Astrocyte of the cerebellum (primary cell): ENCODE measurements around the gene MEIS2.

Experiments used
- DNase-seq: peaks from one replicate; pipeline ENCODE4 v3.0.0-alpha.2; 2011; ENCODE audit warnings: low read depth
- H3K4me3 ChIP-seq: 2 replicates; pipeline ENCODE4 v1.5.1; 2011; ENCODE audit warnings: mild to moderate bottlenecking, low read depth, low read length, moderate library complexity
- in situ Hi-C: cut with HindIII; loops from 2 replicates; pipeline ENCODE4 v1.10.0; 2017; ENCODE audit warnings: low sequenced_read_pairs
- TF ChIP-seq, protein P1 (sequence below): IDR thresholded peaks from 2 replicates; pipeline ENCODE4 v1.5.1; 2012; ENCODE audit warnings: low read length, low read depth, moderate library complexity, mild to moderate bottlenecking; ENCODE audit errors: missing control alignments

Gene MEIS2

GRCh38 chr15:36880224-36880912 is 220.0 kb downstream of the MEIS2 start:
- DNase-seq: no peak
- TF ChIP-seq, protein P1, sequence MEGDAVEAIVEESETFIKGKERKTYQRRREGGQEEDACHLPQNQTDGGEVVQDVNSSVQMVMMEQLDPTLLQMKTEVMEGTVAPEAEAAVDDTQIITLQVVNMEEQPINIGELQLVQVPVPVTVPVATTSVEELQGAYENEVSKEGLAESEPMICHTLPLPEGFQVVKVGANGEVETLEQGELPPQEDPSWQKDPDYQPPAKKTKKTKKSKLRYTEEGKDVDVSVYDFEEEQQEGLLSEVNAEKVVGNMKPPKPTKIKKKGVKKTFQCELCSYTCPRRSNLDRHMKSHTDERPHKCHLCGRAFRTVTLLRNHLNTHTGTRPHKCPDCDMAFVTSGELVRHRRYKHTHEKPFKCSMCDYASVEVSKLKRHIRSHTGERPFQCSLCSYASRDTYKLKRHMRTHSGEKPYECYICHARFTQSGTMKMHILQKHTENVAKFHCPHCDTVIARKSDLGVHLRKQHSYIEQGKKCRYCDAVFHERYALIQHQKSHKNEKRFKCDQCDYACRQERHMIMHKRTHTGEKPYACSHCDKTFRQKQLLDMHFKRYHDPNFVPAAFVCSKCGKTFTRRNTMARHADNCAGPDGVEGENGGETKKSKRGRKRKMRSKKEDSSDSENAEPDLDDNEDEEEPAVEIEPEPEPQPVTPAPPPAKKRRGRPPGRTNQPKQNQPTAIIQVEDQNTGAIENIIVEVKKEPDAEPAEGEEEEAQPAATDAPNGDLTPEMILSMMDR: no peak
- in situ Hi-C loops: loop anchor here (25.0 kb wide), 1 partner anchor 232 kb away; the partner anchor contains the start of gene MEIS2
- no peak overlapping the region for H3K4me3 ChIP-seq

DNA sequence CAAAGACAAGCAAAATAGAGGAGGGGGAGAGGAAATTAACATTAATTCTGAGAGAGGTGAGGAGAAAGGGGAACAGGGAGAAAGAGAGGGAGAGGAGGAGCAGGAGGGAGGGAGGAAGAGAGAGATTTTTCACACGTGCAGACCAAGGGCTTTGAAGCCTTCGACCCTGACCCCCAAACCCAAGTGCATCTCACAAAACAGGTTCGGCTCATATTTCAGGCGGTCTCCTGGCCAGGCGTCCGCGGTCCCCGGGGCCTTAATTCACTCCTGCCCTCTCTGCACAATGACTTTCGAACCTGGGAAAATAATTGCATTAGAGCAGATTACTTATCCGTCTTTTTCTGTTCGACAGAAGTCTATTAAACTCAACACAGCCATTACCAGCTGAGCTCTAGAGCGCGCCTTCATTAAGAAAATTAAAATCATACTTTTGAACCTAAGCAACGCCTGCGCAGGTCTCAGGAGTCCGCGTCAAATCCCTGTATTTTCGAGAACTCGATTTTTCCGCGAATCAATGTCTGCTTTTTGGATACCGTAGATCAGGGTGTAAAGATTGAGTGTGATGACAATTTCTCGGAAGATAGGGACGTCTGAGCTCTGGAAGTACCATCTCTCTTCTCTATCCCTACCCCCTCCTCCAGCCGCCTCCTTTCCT is 220.7 kb downstream of the MEIS2 start:
- DNase-seq: no peak
- TF ChIP-seq, protein P1: no peak
- H3K4me3 ChIP-seq: no peak overlapping the region
- in situ Hi-C loops: loop anchor here (25.0 kb wide), 1 partner anchor 233 kb away; the partner anchor contains the start of gene MEIS2

DNA sequence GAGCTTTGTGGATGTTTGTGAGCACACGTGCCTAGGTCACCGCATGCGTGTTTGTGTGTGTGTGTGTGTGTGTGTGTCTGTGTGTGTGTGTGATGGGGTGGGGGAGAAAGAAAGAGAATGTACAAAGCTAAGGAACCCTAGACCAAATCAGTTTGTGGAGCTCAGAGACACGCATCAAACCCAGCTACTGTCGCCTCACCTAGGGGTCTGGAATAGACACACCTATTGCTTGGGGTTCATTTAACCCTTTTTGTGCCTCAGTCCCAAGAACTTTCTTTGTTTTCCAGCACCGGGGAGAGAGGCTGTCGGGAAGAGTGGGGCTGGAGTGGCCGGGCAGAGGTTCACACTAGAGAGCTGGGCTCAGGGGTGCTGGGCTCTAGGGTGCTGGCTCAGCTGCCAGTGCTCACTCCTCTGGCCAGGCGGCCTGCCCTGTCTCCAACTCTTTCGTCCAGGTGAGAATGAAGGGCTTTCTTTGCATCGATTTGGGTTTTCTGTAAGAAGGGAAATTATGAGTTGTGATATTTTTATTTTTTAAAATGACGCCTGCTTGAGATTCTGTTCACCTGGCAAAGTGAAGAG is 221.6 kb downstream of the MEIS2 start:
- TF ChIP-seq, protein P1: no peak
- DNase-seq: no peak
- H3K4me3 ChIP-seq: no peak overlapping the region
- in situ Hi-C loops: loop anchor here (25.0 kb wide), 1 partner anchor 234 kb away; the partner anchor contains the start of gene MEIS2

DNA sequence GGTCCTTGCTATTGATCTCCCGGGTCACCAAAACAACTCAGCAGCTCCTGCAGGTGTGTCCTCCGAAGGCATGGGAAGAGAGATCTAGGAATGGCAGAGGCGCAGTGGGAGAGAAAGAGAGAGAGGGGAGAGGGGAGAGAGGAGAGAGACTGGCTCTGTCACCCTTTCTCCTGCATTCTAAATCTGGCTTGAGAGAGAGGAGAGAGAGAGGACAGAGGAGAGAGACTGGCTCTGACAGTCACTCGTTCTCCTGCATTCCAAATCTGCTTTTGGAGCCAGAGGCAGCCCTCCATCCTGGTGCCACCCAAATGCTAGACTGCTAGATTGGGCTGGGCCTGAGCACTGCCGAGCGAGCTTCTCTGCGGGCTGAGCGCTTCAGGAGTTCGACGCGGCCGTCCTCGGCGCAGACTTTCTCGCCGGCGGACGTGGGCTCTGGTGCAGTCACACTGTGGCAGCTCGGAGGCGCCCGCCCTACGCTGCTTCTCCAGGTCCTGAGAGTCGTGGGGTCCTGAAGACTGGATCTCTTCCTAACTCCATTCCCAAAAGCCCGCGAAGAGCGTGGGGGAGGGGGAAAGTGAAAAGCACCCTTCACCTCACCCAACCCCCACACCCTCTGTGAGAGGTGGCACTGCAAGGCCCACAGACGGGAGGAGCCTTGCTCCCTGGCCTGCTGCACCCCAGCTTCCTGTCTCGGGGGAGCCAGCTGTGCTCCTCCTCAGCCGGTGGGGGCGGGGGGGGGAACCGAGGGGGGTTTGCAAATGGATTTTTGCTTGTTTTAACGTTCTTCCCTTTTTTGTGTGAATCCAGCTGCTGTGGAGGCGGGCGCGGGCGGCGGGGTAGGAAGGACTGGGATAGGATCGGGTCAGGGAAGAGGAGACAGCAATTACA is 222.3 kb downstream of the MEIS2 start:
- TF ChIP-seq, protein P1: no peak
- no peak overlapping the region for H3K4me3 ChIP-seq
- in situ Hi-C loops: loop anchor here (25.0 kb wide), 1 partner anchor 234 kb away; the partner anchor contains the start of gene MEIS2
- no peak for DNase-seq

DNA sequence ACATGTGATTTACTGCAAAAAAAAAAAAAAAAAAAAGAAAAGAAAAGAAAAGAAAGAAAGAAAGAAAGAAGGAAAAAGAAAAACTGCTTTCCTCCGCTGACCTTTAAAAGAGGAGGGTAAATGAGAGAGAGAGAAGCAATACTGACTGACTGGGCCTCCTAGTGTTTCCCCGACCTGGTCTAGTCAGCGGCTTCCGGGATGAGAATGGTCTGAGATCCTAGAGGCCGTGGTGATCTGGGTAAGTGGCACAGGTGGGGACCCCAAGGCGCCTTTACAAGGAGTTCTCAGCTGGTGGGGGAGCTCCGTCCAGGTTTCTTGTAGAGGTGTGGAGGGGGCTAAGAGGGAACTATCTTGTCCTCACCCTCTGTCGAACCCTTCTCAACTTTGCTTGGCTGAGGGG is 223.1 kb downstream of the MEIS2 start:
- DNase-seq: no peak
- no peak overlapping the region for H3K4me3 ChIP-seq
- in situ Hi-C loops: loop anchor here (25.0 kb wide), 1 partner anchor 235 kb away; the partner anchor contains the start of gene MEIS2
- TF ChIP-seq, protein P1: no peak

DNA sequence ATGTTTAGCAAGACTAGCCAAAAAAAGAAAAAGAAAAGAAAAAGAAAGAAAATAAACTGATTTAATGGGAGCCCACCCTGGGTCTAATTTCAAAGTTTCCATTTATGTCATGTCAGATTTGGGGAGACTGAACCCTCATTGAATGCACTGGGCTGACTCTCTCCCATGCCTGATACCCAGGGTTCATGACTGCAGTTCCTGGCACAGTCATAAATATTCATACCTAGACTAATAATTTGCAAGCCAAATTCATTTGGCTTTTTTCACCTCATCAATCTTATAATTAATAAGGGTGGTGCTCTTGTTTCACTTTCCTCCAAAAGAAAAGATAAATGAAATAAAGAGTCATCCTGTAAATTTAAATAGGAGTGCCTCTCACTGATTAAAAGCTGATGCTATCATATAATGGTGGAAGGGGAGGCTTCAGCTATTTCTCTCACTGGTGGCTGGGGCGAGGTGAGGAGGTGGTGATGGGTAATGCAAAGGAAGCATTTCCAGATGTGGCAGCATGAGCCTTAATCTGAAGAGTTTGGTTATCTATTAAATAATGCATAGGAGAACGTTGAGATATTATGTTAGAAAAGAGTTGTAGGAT is 224.5 kb downstream of the MEIS2 start:
- TF ChIP-seq, protein P1: no peak
- H3K4me3 ChIP-seq: no peak overlapping the region
- in situ Hi-C loops: loop anchor here (25.0 kb wide), 1 partner anchor 236 kb away; the partner anchor contains the start of gene MEIS2
- no peak for DNase-seq
